ENCODE measurements around the gene CMTM2.
"Not testable (repeated sequence)": the region's sequence is repeated elsewhere in the genome, so short reads cannot be mapped to it uniquely, and the experiment has no call there.

Gene CMTM2

GRCh38 chr16:66563574-66564334 is 15.5 kb upstream of the CMTM2 start:
- no peak for TF ChIP-seq CTCF (conservative IDR thresholded peaks at IDR 0.05; ENCODE audit: low read depth, low read length)
- DNase-seq (ENCODE audit: low read depth) = no peak
- no peak overlapping the region for H3K4me3 ChIP-seq (ENCODE audit: low read length)

GRCh38 chr16:66566051-66566901 is 13.0 kb upstream of the CMTM2 start, which contains the start of gene CMTM1:
Gene CMTM1, plus strand, starts transcription at chr16:66566439. Its CDS starts 75 bp downstream, at chr16:66566514.
- TF ChIP-seq CTCF (conservative IDR thresholded peaks at IDR 0.05; ENCODE audit: low read depth, low read length) = no peak
- DNase-seq (ENCODE audit: low read depth) = no peak
- no peak within 1 kb of the TSS for H3K4me3 ChIP-seq (ENCODE audit: low read length)

- not testable (repeated sequence) for H3K4me3 ChIP-seq (ENCODE audit: low read length); DNase-seq (ENCODE audit: low read depth)
Measured at GRCh38 chr16:66567270-66567669, 12.0 kb upstream of the CMTM2 start.

GRCh38 chr16:66568355-66568754 is 10.9 kb upstream of the CMTM2 start:
- no peak for TF ChIP-seq CTCF (conservative IDR thresholded peaks at IDR 0.05; ENCODE audit: low read depth, low read length)
- no peak overlapping the region for H3K4me3 ChIP-seq (ENCODE audit: low read length)
- DNase-seq (ENCODE audit: low read depth) = no peak

GRCh38 chr16:66569131-66569530 is 10.1 kb upstream of the CMTM2 start:
- no peak for TF ChIP-seq CTCF (conservative IDR thresholded peaks at IDR 0.05; ENCODE audit: low read depth, low read length)
- no peak for DNase-seq (ENCODE audit: low read depth)
- no peak overlapping the region for H3K4me3 ChIP-seq (ENCODE audit: low read length)

- no peak overlapping the region for H3K4me3 ChIP-seq (ENCODE audit: low read length)
- DNase-seq (ENCODE audit: low read depth) = peak; percentile 86
- TF ChIP-seq CTCF (conservative IDR thresholded peaks at IDR 0.05; ENCODE audit: low read depth, low read length) = no peak
Measured at GRCh38 chr16:66569827-66570405, 9.3 kb upstream of the CMTM2 start.

GRCh38 chr16:66572356-66572755 is 6.9 kb upstream of the CMTM2 start:
- H3K4me3 ChIP-seq (ENCODE audit: low read length) = no peak overlapping the region
- TF ChIP-seq CTCF (conservative IDR thresholded peaks at IDR 0.05; ENCODE audit: low read depth, low read length) = no peak
- DNase-seq (ENCODE audit: low read depth) = no peak
